Endodermal cell (in vitro differentiated cells): ENCODE data around the gene NEO1. TPM values are rescaled to one million over a fixed set of nuclear protein-coding genes. Genes with fewer than 3 reads are reported as not detected.

ENCODE experiments used
- DNase-seq: peaks from one replicate; pipeline ENCODE4 v3.0.0-alpha.2; 2017
- H3K27ac ChIP-seq: 2 replicates; pipeline ENCODE4 v1.5.1; 2013; ENCODE audit warnings: mild to moderate bottlenecking, low read depth, low read length, moderate library complexity
- H3K27me3 ChIP-seq: 2 replicates; pipeline ENCODE4 v1.6.1; 2013; ENCODE audit warnings: mild to moderate bottlenecking, low read length, moderate library complexity; ENCODE audit not compliant: insufficient read depth, control insufficient read depth, poor library complexity, severe bottlenecking
- H3K36me3 ChIP-seq: 2 replicates; pipeline ENCODE4 v1.7.0; 2013; ENCODE audit warnings: mild to moderate bottlenecking, low read length, moderate library complexity; ENCODE audit not compliant: control insufficient read depth, insufficient read depth
- H3K4me1 ChIP-seq: one replicate; pipeline ENCODE4 v1.7.0; 2013; ENCODE audit warnings: low read length; ENCODE audit not compliant: control insufficient read depth, insufficient read depth
- H3K4me3 ChIP-seq: 2 replicates; pipeline ENCODE4 v1.5.1; 2013; ENCODE audit warnings: mild to moderate bottlenecking, low read length, moderate library complexity
- H3K9ac ChIP-seq: 2 replicates; pipeline ENCODE4 v1.6.1; 2013; ENCODE audit warnings: mild to moderate bottlenecking, low read length, moderate library complexity; ENCODE audit not compliant: poor library complexity, severe bottlenecking; ENCODE audit errors: extremely low read depth
- H3K9me3 ChIP-seq: 2 replicates; pipeline ENCODE4 v1.6.1; 2013; ENCODE audit warnings: mild to moderate bottlenecking, low read length, moderate library complexity; ENCODE audit not compliant: control insufficient read depth
- H3K27ac Mint-ChIP-seq: 2 replicates; pipeline ENCODE4 v1.8.0; 2020; ENCODE audit warnings: mixed read lengths
- H3K27me3 Mint-ChIP-seq: 2 replicates; pipeline ENCODE4 v1.8.0; 2021; ENCODE audit warnings: mild to moderate bottlenecking, mixed read lengths; ENCODE audit not compliant: insufficient read depth
- H3K36me3 Mint-ChIP-seq: 2 replicates; pipeline ENCODE4 v1.8.0; 2020; ENCODE audit warnings: low read depth, mixed read lengths
- H3K4me1 Mint-ChIP-seq: 2 replicates; pipeline ENCODE4 v1.8.0; 2020; ENCODE audit warnings: mixed read lengths
- H3K4me3 Mint-ChIP-seq: 2 replicates; pipeline ENCODE4 v1.8.0; 2020; ENCODE audit warnings: mild to moderate bottlenecking, moderate library complexity, mixed read lengths
- H3K9me3 Mint-ChIP-seq: 2 replicates; pipeline ENCODE4 v1.8.0; 2020; ENCODE audit warnings: mild to moderate bottlenecking, mixed read lengths
- CTCF ChIP-seq: fragments of 200-600 bp; sonication (generic); conservative IDR thresholded peaks from 2 replicates; pipeline ENCODE4 v1.5.0; 2021; ENCODE audit warnings: antibody characterized with exemption, mild to moderate bottlenecking
- WGBS, 2 experiments: methylation state at CpG; one replicate each; pipeline versions ENCODE4 v1.1.5 to v1.1.7; 2013; ENCODE audit warnings: missing lambda C conversion rate in 2 of 2, mixed read lengths in 1 of 2; ENCODE audit not compliant: insufficient coverage in 1 of 2, insufficient read length in 1 of 2; 5-methylcytosine and 5-hydroxymethylcytosine counted together
- total RNA-seq, 2 donors: library from RNA; stranded (reverse); fragmentation: NEBNext Ultra II Directional in 1 of 2; extraction: Animal tissue kit (Norgen Biotek cat#: 25700) in 1 of 2; gene quantifications; 2 replicates in 1 of 2; 3 replicates in 1 of 2; pipeline ENCODE4 v1.2.1, GENCODE V29; 2021

NEO1 gene
- total RNA-seq, 2 donors from 2014 or later: 132 TPM

GRCh38 chr15:73283366-73283962 is 231.2 kb downstream of the NEO1 start:
- no peak overlapping the region for H3K27ac ChIP-seq
- H3K4me1 ChIP-seq: no peaks in the 10 kb centered on the region
- Mint-ChIP-seq H3K36me3 (peaks cover 73% of the 10 kb centered on the region), H3K4me1 (no peaks in the 10 kb centered on the region), H3K27me3 (no peaks in the 10 kb centered on the region), H3K27ac (no peak overlapping the region), H3K4me3 (no peak overlapping the region), H3K9me3 (no peaks in the 10 kb centered on the region)
- peaks cover 68% of the 10 kb centered on the region for H3K36me3 ChIP-seq
- no peak for DNase-seq
- H3K9ac ChIP-seq: no peak overlapping the region
- H3K9me3 ChIP-seq: no peaks in the 10 kb centered on the region
- H3K27me3 ChIP-seq: no peaks in the 10 kb centered on the region
- 83 to 95% methylated on average over 2 of the region's 2 CpGs for WGBS, 2 experiments
- H3K4me3 ChIP-seq: no peak overlapping the region
- TF ChIP-seq CTCF: no peak

GRCh38 chr15:73284090-73284716 is 231.9 kb downstream of the NEO1 start:
- no peak overlapping the region for H3K27ac ChIP-seq
- Mint-ChIP-seq H3K4me1 (no peaks in the 10 kb centered on the region), H3K9me3 (no peaks in the 10 kb centered on the region), H3K27ac (no peak overlapping the region), H3K27me3 (no peaks in the 10 kb centered on the region), H3K4me3 (no peak overlapping the region), H3K36me3 (peaks cover 73% of the 10 kb centered on the region)
- peaks cover 74% of the 10 kb centered on the region for H3K36me3 ChIP-seq
- H3K9ac ChIP-seq: no peak overlapping the region
- H3K4me3 ChIP-seq: no peak overlapping the region
- WGBS, 2 experiments: 80 to 95% methylated on average over 1 to 3 of the region's 3 CpGs
- no peaks in the 10 kb centered on the region for H3K9me3 ChIP-seq
- no peaks in the 10 kb centered on the region for H3K4me1 ChIP-seq
- no peaks in the 10 kb centered on the region for H3K27me3 ChIP-seq
- DNase-seq: no peak
- TF ChIP-seq CTCF: no peak

- no peak overlapping the region for H3K27ac ChIP-seq
- no peaks in the 10 kb centered on the region for H3K4me1 Mint-ChIP-seq
- H3K4me3 ChIP-seq: no peak overlapping the region
- H3K27ac Mint-ChIP-seq: no peak overlapping the region
- no peaks in the 10 kb centered on the region for H3K4me1 ChIP-seq
- no peaks in the 10 kb centered on the region for H3K9me3 ChIP-seq
- no peak overlapping the region for H3K9ac ChIP-seq
- H3K27me3 ChIP-seq: no peaks in the 10 kb centered on the region
- 83 to 100% methylated on average over 1 to 2 of the region's 2 CpGs for WGBS, 2 experiments
- no peak for TF ChIP-seq CTCF
- peaks cover 73% of the 10 kb centered on the region for H3K36me3 Mint-ChIP-seq
- no peak overlapping the region for H3K4me3 Mint-ChIP-seq
- no peaks in the 10 kb centered on the region for H3K9me3 Mint-ChIP-seq
- DNase-seq: no peak
- H3K36me3 ChIP-seq: peaks cover 76% of the 10 kb centered on the region
- H3K27me3 Mint-ChIP-seq: no peaks in the 10 kb centered on the region
Measured at GRCh38 chr15:73286311-73286710, 234.0 kb downstream of the NEO1 start.
